HG03442 (cell line): Measurements from ENCODE around the gene ACSS1.
A peak's percentile ranks its signal among the peaks of the same experiment; 100 is the strongest.

Experiments
- ATAC-seq: cut with Tn5 transposase; IDR thresholded peaks from one replicate; pipeline ENCODE4 v1.9.1; 2021; ENCODE audit warnings: mild to moderate bottlenecking, moderate library complexity; ENCODE audit not compliant: unreplicated experiment

Gene ACSS1

GRCh38 chr20:25061103-25061799 is 3.3 kb upstream of the ACSS1 start:
- no peak for ATAC-seq

GRCh38 chr20:25059866-25060465 is 2.0 kb upstream of the ACSS1 start:
- no peak for ATAC-seq

- no peak for ATAC-seq
These were observed 1.2 kb upstream of the ACSS1 start for GRCh38 chr20:25058847-25059810.

GRCh38 chr20:25057234-25058050 is 497 bp downstream of the ACSS1 start:
- ATAC-seq, result peak; percentile 32

GRCh38 chr20:25056690-25057233 is 1.2 kb downstream of the ACSS1 start:
- no peak for ATAC-seq

GRCh38 chr20:25055711-25056495 is 2.0 kb downstream of the ACSS1 start:
- no peak for ATAC-seq

- ATAC-seq, result no peak
These were observed 2.8 kb downstream of the ACSS1 start for GRCh38 chr20:25054995-25055629.

GRCh38 chr20:25054096-25054820 is 3.7 kb downstream of the ACSS1 start:
- ATAC-seq, result no peak

GRCh38 chr20:25053255-25054031 is 4.5 kb downstream of the ACSS1 start:
- no peak for ATAC-seq

GRCh38 chr20:25052255-25053194 is 5.4 kb downstream of the ACSS1 start:
- ATAC-seq, result no peak

GRCh38 chr20:25051386-25052155 is 6.4 kb downstream of the ACSS1 start:
- ATAC-seq, result no peak

- ATAC-seq, result no peak
These were observed 7.2 kb downstream of the ACSS1 start for GRCh38 chr20:25050501-25051350.

- ATAC-seq, result no peak
These were observed 7.9 kb downstream of the ACSS1 start for GRCh38 chr20:25050082-25050481.

GRCh38 chr20:25049261-25050060 is 8.5 kb downstream of the ACSS1 start:
- ATAC-seq, result no peak
